ENCODE results near the gene NOS1AP.

- TF ChIP-seq CTCF (conservative IDR thresholded peaks at IDR 0.05) = no peak
- no peak for TF ChIP-seq ZFX (IDR thresholded peaks at IDR 0.05)
Observed at GRCh38 chr1:162417650-162418049, 348.2 kb downstream of the NOS1AP start.

Measured in C4-2B (cell line).